Suprapubic skin (tissue), 4 donors: Measurements from ENCODE around the gene SYNE1.

Experiments
- CTCF ChIP-seq, 2 donors: fragments of 200-600 bp in 1 of 2; fragments of 450-650 bp in 1 of 2; sonication (generic) in 1 of 2; IDR thresholded peaks; one replicate each; pipeline ENCODE4 v1.5.1; 2016 to 2019; ENCODE audit warnings: antibody characterized with exemption in 2 of 2, mild to moderate bottlenecking in 1 of 2, moderate library complexity in 1 of 2
- EP300 ChIP-seq: sonication (generic); formaldehyde crosslinking; IDR thresholded peaks from one replicate; pipeline ENCODE4 v1.6.1; 2017; ENCODE audit warnings: antibody characterized with exemption
- POLR2A ChIP-seq, 2 donors: fragments of 450-650 bp; IDR thresholded peaks; one replicate each; pipeline ENCODE4 v1.6.1; 2017; ENCODE audit warnings: antibody characterized with exemption in 2 of 2, mild to moderate bottlenecking in 2 of 2, moderate library complexity in 2 of 2
- POLR2AphosphoS5 ChIP-seq, 3 donors: sonication (generic); formaldehyde crosslinking; IDR thresholded peaks; one replicate each; pipeline ENCODE4 v1.6.1; 2017; ENCODE audit warnings: antibody characterized with exemption in 3 of 3

DNA sequence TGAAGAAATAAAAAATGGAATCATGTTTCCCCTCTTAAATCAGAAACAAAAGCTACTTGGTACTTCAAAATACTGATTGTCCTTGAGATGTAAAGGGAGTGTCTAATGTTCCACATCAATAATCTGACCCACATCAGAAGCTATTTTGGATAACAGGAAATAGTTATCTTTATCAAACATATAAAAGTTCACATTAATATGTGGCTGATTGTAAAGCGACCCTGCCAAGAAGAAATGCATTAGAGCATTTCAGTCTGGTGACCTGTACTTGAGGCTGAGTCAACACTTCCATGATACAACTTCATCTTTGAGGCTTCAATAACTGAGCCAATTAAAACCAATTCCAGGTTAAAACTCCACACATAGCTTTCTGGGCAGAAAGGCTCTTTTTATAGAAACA is 31.8 kb downstream of the SYNE1 start:
- TF ChIP-seq CTCF (IDR thresholded peaks at IDR 0.05) = no peak
- TF ChIP-seq EP300 = no peak
- no peak for TF ChIP-seq POLR2A (IDR thresholded peaks at IDR 0.05)
- no peak for TF ChIP-seq POLR2AphosphoS5 (IDR thresholded peaks at IDR 0.05)
